Natural killer cell treated with Interleukin-12 subunit alpha and Interleukin-12 subunit beta and Interleukin-15 and Interleukin-18, amount 100 ng/mL, for 72 hours (primary cell): ENCODE results near the gene ITGA4. TPM values are rescaled to one million over a fixed set of nuclear protein-coding genes. Genes with fewer than 3 reads are reported as not detected.

Experiments used
- ATAC-seq, 2 donors: fragments of 150-1000 bp; cut with Tn5 transposase in 1 of 2; sonication (Bioruptor Pico), chemical (Tn5 transposase) in 1 of 2; 2 replicates each; pipeline ENCODE4 v1.10.0; 2021
- DNase-seq: peaks from one replicate; pipeline ENCODE4 v3.0.0; 2022; ENCODE audit warnings: low spot score
- H3K27ac Mint-ChIP-seq, 2 donors: 1 replicate in 1 of 2; 2 replicates in 1 of 2; pipeline ENCODE4 v1.8.0; 2022; ENCODE audit warnings: mixed read lengths in 2 of 2, mild to moderate bottlenecking in 1 of 2, moderate library complexity in 1 of 2
- H3K27me3 Mint-ChIP-seq, 2 donors: 1 replicate in 1 of 2; 2 replicates in 1 of 2; pipeline ENCODE4 v1.8.0; 2022; ENCODE audit warnings: mixed read lengths in 2 of 2
- H3K36me3 Mint-ChIP-seq: one replicate; pipeline ENCODE4 v1.8.0; 2022; ENCODE audit warnings: mixed read lengths
- H3K4me1 Mint-ChIP-seq, 2 donors: 1 replicate in 1 of 2; 2 replicates in 1 of 2; pipeline ENCODE4 v1.8.0; 2022; ENCODE audit warnings: low read depth in 2 of 2, mixed read lengths in 2 of 2, mild to moderate bottlenecking in 1 of 2
- H3K4me3 Mint-ChIP-seq: one replicate; pipeline ENCODE4 v1.8.0; 2022; ENCODE audit warnings: mixed read lengths
- H3K9me3 Mint-ChIP-seq: 2 replicates; pipeline ENCODE4 v1.8.0; 2022; ENCODE audit warnings: mixed read lengths
- total RNA-seq, 2 donors: library from RNA; stranded (reverse); gene quantifications; one replicate each; pipeline ENCODE4 v1.2.3, GENCODE V29; 2022

Gene ITGA4
- total RNA-seq, 2 donors from 2014 or later: 52.1 to 147 TPM

GRCh38 chr2:181581534-181581933, 124.3 kb downstream of the ITGA4 start:
- DNase-seq (no peak), ATAC-seq (no peak)
- peaks cover 4 to 10% of the 10 kb centered on the region in 2 donors for H3K4me1 Mint-ChIP-seq
- H3K27ac Mint-ChIP-seq: no peak overlapping the region
- no peak overlapping the region for H3K4me3 Mint-ChIP-seq
- no peaks in the 10 kb centered on the region for H3K9me3 Mint-ChIP-seq
- peaks cover 12 to 21% of the 10 kb centered on the region in 2 donors for H3K27me3 Mint-ChIP-seq
- no peaks in the 10 kb centered on the region for H3K36me3 Mint-ChIP-seq

- H3K27me3 Mint-ChIP-seq: peaks cover 19 to 31% of the 10 kb centered on the region in 2 donors
- ATAC-seq (no peak), DNase-seq (no peak)
- H3K36me3 Mint-ChIP-seq: no peaks in the 10 kb centered on the region
- peaks cover 16 to 21% of the 10 kb centered on the region in 2 donors for H3K4me1 Mint-ChIP-seq
- H3K4me3 Mint-ChIP-seq: no peak overlapping the region
- H3K9me3 Mint-ChIP-seq: no peaks in the 10 kb centered on the region
- no peak overlapping the region for H3K27ac Mint-ChIP-seq
These were observed 128.5 kb downstream of the ITGA4 start for GRCh38 chr2:181585732-181586131.

Other genes with a start within 250 kb of the ITGA4 start
- not detected for gene CERKL, start 199.7 kb downstream of the ITGA4 start, total RNA-seq
- not detected for gene NEUROD1, start 223.1 kb downstream of the ITGA4 start, total RNA-seq